RCC 7860 (cell line): ENCODE results near the gene CHTF8.
"Not testable (repeated sequence)": the region's sequence is repeated elsewhere in the genome, so short reads cannot be mapped to it uniquely, and the experiment has no call there.

Source experiments
- DNase-seq: peaks from one replicate; pipeline ENCODE4 v3.0.0-alpha.2; 2015; ENCODE audit warnings: low spot score
- FAIRE-seq: peaks from 2 replicates; lab custom pipeline; 2012; peaks lifted over from hg19 to GRCh38; lab: Jason Lieb, UNC

Gene CHTF8

DNA sequence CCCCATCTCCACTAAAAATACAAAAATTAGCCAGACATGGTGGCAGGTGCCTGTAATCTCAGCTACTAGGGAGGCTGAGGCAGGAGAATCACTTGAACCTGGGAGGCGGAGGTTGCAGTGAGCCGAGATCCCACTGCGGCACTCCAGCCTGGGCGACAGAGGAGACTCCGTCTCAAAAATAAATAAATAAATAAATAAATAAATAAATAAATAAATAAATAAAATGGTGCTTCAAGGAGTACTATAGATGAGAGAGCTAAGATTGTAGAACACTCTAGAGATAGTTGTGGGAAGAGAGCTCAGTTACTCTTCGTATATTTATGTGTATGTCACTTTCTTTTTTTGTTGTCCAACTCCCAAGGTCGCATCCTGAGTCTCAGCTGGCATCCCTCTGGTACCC lies 7.1 kb upstream of the CHTF8 start:
- FAIRE-seq, DNase-seq: not testable (repeated sequence)

DNA sequence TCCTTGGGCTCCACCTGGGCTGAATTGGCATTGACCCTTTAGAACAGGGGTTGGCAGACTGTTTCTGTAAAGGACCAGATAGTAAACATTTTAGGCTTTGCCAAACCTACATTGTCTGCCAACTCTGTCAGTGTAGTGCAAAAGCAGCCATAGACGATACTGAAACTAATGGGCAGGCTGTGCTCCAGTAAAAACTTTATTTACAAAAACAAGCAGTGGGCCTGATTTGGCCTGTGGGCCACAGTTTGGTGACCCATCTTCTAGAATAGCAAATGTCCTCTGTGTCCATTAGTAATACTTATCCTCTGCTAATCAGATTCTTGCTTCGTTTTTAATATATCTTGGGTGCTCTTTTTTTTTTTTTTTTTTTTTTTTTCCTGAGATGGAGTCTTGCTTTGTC lies 6.2 kb upstream of the CHTF8 start:
- DNase-seq: no peak
- FAIRE-seq: no peak

DNA sequence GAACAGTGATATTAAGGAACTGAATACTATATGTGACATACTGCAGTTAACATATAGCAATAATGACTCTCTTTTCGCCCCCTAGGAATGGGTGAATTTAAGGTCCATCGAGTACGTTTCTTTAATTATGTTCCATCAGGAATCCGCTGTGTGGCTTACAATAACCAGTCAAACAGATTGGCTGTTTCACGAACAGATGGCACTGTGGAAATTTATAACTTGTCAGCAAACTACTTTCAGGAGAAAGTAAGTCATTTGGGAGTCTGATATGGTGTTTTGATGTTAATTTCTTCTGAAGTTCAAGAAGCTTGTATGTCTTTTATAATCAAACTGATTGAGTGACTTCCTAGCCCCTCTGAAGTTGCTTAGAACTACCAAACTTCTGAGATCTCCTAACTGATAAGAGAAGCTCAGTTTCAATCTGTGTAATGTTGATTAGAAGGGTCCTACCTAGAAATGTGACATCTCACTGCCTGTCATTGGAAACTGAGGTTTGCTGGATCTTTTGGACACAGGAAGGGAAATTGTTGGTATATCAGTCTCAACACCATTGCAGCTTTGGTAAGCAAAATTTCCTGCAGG lies 1.1 kb upstream of the CHTF8 start:
- no peak for FAIRE-seq

DNA sequence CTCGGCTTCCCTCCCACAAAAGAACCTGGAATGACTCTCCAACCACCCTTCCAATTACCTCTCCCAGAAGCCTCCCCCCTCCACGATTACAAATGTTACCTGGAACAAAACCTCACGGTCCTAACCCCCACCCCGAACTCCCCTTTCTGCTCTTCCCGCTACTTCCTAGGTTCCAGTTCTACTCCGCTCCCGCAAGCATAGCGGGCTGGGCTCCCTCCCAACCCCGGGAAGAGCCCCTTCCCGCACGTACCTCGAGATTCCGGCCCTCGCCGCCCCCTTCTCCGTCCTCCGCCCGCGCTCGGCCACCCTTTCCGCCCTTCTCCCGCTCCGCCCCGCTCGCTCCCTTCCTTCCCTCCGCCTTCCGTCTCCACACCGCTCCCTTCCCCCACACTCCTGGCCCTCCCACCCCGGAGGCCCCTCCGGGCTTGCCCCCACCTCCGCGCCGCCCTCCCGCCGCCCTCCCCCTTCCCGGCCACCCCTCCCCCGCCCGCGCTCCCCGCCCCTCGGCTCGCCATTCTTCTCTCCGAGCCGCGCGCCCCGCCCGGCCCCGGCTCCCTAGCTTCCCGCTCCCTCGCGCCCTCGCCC lies 457 bp downstream of the CHTF8 start:
- FAIRE-seq: no peak
- DNase-seq: peak; percentile 63

More for the DNA sequence above, 1.1 kb upstream of the CHTF8 start:
- no peak for DNase-seq

DNA sequence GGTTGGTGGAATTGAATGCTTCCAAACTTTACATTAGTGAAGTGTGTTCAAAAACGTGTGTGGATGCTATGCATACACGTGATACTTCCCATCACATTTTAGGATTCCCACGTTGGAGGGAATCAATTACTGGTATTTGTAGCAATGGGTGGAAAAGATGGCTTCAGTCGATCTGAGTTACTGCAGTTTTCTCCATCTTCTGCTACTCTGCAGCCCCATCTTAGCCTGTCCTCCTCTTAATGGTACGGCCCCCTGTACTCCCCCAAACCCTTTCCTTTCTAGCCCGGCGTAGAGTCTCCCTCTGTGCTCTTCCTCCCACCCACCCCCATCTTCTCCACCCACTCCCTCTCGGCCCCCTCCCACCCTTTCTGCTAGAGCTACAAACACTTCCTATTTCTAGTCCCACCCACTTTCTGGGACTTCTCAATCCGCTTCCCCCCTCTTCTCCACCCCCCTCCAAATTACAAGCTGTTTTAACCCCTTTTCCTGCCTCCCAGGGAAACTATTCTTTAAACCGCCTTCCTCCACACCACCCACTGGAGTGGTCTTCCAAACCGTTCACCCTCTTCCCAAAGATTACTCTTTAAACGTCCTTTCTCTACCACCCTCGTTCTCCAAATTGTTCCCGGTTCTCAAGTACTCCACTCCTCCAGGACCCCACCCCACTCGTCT lies 1.1 kb downstream of the CHTF8 start:
- no peak for FAIRE-seq
- no peak for DNase-seq

DNA sequence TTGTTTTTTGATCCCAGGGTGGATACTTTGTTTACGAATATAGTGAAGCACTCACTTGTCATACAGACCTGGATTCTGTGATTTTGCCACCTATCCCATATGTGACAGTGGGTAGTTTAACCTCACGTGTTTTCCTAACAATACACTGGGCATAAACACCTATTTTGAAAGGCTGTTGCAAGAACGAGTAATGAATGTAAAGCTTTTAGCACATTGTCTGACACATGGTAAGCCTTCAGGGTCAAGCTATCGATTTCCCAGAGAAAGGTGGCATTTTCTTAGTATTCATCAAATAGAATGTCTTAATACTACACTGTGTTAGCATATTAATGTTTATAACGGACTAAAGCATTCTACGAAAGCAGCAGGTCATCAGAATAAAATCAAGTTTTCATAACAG lies 1.9 kb downstream of the CHTF8 start:
- FAIRE-seq: no peak

DNA sequence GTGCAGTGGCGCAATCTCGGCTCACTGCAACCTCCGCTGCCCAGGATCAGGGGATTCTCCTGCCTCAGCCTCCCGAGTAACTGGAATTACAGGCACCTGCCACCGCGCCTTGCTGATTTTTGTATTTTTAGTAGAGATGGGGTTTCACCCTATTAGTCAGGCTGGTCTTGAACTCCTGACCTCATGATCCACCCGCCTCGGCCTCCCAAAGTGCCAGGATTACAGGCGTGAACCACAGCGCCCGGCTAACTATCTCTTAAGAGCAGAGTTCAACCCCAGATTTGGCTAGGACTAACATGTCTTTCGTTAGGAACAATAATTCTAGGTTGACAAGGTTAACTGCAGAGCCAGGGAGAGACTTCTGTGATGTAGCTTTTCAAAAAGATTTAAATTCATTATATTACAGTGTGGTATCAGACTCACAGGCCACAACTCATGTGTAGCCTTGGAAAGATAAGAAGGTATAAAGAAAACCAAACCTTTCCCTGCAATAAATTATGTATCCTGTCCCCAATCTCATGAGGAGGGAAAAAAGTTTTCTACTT lies 4.3 kb downstream of the CHTF8 start:
- no peak for FAIRE-seq
- DNase-seq: no peak

More for the DNA sequence above, 1.9 kb downstream of the CHTF8 start:
- DNase-seq: no peak

DNA sequence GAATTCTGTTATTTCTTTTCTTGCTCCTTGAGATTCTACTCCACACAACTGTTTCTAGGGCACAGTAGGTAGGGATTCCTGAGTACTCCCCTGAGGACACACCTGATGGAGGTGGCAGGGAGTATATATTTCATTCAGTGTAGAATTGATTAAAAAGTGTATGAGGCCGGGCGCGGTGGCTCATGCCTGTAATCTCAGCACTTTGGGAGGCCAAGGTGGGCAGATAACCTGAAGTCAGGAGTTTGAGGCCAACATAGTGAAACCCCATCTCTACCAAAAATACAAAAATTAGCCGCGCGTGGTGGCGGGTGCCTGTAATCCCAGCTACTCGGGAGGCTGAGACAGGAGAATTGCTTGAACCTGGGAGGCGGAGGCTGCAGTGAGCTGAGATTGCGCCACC lies 5.6 kb downstream of the CHTF8 start:
- DNase-seq, FAIRE-seq: not testable (repeated sequence)

DNA sequence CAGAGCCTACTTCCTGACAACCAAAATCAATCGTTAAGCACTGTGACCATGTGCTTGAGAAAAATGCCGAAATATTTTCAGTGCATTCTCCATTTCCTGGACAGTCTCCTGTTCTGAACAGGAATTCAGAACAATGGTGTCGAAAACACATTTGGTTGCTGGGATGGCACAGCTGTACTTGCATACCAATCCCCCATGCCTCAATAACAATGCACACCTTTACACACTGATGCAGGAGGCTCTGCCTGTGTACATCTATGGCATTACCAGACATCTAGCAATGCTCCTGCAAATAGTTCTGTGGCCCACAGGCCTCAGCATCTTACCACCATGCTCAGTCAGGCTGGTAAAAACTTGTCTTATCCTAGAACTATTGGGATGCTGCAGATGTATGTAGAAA lies 6.2 kb downstream of the CHTF8 start:
- DNase-seq (no peak), FAIRE-seq (no peak)

DNA sequence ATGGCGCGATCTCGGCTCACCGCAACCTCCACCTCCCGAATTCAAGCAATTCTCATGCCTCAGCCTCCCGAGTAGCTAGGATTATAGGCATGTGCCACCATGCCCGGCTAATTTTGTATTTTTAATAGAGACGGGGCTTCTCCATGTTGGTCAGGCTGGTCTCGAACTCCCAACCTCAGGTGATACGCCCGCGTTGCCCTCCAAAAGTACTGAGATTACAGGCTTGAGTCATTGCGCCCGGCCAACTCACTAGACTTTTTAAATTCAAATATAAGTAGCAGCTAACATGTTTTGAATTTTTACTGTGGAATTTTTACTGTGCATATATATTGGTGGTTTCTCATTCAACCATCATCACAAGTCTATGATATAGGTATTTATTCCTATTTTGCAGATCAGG lies 7.4 kb downstream of the CHTF8 start:
- not testable (repeated sequence) for FAIRE-seq, DNase-seq

DNA sequence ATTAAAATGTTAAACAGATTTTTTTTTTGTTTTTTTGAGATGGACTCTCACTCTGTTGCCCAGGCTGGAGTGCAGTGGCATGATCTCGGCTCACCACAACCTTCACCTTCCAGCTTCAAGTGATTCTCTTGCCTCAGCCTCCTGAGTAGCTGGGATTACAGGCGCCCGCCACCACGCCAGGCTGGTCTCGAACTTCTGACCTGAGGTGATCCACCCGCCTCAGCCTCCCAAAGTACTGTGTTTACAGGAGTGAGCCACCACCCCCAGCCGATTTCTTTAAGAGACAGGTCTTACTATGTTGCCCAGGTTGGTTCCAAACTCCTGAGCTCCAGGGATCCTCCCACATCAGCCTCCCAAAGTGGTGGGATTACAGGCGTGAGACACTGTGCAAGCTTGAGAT lies 8.0 kb downstream of the CHTF8 start:
- DNase-seq, FAIRE-seq: not testable (repeated sequence)

DNA sequence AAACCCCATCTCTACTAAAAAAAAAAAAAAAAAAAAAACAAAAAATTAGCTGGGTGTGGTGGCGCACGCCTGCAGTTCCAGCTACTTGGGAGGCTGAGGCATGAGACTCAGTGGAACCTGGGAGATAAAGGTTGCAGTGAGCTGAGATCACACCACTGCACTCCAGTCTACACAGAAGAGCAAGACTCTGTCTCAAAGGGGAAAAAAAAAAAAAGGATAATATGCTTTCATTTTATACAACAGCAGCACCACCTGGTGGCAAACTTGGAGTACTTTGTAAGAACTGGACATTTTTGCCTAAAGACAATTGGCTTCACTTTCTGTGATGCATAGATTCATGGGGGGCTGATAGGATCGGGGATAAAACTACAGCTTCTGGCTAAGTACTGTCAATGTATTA lies 8.5 kb downstream of the CHTF8 start:
- DNase-seq (peak; percentile 58), FAIRE-seq (peak; percentile 47)

DNA sequence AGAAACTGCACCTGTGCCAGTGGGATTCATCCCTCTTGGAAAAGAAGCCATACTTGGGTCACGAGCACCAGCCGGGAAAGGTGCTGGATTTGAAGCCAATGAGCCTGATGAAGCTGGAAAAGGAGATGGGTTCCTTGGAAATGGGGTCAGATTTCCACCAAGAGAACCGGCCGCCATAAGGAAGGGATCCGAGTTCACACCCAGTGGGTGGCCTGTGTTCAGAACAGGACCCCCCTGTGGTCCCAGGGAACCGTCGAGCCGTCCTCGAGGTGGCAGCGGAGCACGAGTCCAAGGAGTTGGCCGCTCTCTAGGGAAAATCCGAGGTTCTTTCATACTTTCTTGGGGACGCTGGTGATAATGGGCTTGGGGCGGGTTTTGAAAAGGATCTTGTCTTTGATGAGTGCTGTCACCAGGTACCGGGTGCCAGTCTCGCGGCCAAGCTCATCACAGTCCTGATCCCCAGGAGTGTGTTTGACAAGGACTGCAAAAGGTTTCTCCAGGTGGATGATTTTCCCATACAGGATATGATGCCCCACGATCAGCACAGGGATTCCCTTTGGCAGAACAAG lies 12.2 kb downstream of the CHTF8 start:
- FAIRE-seq (no peak), DNase-seq (no peak)

DNA sequence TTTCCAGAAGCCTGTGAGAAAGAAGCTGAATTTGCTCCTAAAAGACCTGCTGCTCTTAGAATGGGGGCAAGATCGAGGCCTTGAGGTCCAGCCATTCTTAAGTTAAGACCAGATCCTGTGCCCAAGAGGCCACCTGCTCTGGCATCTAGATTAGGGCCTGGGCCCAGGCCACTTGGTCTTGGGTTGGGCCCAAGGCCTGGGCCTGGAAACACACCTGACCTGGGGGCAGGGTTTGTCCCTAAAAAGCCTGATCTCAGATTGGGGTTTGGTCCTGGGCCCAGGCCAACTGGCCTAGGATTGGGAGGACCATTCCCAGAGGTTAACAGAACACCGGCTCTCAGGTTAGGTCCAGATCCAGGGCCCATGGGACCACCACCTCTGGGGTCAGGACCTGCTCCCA lies 12.9 kb downstream of the CHTF8 start:
- DNase-seq: no peak
- FAIRE-seq: no peak

DNA sequence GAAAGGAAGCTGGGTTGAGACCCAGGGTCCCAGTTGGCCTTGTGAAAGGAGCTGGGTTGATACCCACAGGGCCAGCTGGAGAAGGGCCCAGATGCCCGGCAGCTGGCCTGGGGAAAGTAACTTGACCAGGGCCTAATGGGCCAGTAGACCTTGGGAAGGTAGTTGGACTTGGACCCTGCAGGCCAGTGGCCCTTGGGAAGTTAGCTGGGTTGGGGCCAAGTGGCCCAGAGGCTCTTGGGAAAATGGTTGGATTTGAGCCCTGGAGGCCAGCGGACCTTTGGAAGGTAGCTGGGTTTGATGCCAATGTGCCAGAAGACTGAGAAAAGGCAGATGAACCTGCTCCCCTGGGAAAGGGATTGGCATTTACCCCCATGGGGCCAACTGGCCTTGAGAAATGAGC lies 13.4 kb downstream of the CHTF8 start:
- FAIRE-seq: no peak

DNA sequence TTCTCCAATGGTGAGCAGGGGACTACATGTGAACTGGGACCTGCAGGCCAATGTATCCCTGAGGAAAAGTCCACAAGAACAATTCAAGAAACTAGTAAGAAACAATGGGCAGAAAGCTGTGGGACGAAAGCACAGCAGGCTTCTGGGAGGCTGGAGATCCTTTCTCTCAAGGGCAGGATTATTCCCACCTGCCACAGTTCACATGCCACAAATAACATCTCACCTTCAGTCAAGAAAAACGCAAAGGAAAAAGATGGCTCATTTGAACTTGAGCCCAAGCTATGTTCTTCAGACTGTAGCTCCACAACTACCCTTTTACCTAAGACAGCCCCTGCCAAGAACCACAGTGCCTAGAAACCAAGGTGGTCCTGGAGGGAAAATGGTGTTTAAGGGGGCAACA lies 13.9 kb downstream of the CHTF8 start:
- DNase-seq (no peak), FAIRE-seq (no peak)

More for the DNA sequence above, 13.4 kb downstream of the CHTF8 start:
- no peak for DNase-seq

DNA sequence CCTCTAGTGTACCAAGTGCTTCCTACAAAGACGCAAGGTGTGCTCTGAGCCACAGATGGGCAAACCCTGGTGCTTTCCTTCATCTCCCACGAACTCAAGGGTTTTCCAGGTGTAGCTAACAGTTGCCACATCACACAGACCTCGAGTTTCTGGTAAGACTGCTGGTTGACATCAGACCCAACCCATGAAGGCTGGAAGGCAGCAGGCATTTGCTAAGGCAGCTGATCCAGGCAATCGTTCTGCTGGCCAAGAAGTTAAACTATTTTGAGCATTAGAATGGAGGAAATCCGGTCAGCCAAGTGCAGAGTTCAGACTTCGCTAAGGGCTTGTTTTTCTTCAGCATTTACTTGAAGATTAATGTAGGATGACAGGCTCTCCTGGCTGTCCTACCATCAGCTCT lies 15.5 kb downstream of the CHTF8 start:
- FAIRE-seq (no peak), DNase-seq (no peak)

DNA sequence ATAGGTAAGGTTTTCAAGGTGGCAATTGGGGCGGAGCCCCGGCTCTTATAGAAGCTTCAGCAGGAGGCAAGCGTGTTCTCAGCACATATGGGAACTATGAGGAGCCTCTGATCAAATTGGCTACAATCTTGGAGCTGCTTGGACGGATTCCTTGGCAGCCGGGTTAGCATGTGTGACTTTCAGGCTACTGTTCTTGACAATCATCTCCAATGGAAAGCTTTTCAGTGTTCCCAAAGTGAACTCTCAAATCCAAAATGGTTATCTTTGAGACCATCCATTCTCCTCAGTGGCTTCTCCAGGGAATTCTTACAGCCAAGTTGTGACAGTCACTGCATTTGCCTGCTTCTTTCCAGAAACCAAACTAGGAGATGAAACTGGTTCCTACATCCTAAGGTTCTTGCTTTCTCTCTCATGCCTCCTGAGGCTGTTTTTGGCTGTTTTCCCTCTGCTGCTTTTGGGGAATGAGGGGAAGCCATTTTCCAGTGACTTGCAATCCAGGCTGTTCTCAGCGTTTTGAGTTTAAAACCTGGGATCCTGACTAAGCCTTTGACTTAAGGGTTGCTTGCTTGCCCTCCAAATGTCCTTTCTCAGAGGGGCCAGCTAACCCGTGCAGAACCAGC lies 16.0 kb downstream of the CHTF8 start:
- no peak for DNase-seq
- FAIRE-seq: no peak

DNA sequence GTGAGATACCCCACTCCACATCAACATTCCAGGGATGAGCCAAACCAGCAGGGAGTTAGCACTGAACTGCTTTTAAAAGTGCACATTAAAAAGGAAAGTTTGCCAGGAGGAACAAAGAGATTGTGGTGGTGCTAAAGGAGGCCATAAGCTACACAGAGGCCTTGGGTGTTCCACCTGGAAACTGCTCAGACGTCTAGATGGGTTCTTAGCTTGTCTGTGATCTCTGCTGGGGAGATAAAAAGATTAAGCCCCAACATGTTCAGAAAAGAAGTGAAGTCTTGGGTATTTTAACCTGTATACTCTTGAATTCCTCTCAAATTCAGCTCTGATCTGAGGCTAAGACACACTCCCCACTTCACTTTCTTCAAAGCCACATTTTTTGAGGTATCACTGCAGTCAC lies 16.6 kb downstream of the CHTF8 start:
- FAIRE-seq (no peak), DNase-seq (no peak)

DNA sequence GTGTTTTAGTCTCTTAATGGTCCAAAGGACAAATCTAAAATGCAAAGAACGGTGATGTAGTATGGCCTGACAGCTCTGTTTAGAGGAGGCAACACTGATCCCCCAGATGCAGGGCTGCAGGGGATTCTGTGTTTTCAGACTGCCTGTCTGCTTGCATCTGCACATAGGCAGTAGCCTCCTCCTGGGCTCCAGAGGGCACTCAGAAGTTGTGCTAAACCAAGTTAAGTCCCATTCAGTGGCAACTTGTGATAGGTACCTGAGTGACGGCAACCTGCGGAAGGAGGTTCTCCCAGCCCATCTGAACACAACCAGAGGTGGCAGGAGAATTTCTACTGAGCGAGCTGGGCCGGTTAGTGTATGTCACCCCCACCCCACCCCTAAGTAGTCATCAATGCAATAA lies 17.0 kb downstream of the CHTF8 start:
- DNase-seq: no peak
- FAIRE-seq: no peak

DNA sequence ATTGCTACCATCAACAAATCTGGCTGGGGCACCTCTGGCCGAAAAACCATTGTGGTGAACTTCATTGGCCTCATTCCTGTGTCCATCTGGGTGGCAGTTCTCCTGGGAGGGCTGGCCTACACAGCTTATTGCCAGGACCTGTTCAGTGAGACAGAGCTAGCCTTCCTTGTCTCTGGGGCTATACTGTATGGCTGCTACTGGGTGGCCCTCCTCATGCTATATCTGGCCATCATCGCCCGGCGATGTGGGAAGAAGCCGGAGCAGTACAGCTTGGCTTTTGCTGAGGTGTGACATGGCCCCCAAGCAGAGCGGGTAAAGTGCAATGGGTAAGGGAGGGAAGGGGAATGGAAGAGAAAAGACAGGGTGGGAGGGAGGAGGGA lies 17.4 kb downstream of the CHTF8 start:
- DNase-seq (no peak), FAIRE-seq (no peak)
